ENCODE results near the gene PALM3.

- TF ChIP-seq REST (IDR thresholded peaks at IDR 0.05; ENCODE audit: insufficient read depth in 1 of 2, low read depth in 2 of 2, low read length in 2 of 2) (no peak), POLR2AphosphoS5 (IDR thresholded peaks at IDR 0.05; ENCODE audit: low read depth, low read length) (no peak), SIN3A (IDR thresholded peaks at IDR 0.05; ENCODE audit: borderline replicate concordance, insufficient read depth, low read length) (no peak), TAF1 (IDR thresholded peaks at IDR 0.05; ENCODE audit: borderline replicate concordance, insufficient read depth, low read length) (no peak), FOXP2 (optimal IDR thresholded peaks at IDR 0.05; ENCODE audit: borderline replicate concordance, extremely low read depth, extremely low read length, insufficient read depth) (no peak)
These were observed 661 bp downstream of the PALM3 start for GRCh38 chr19:14061081-14061749.

Measured in PFSK-1 (cell line).